Activated CD4-positive, alpha-beta T cell treated with anti-CD3 and anti-CD28 coated beads, Interleukin-2, Interleukin-4, amounts not matched to agents 100 ng/mL and 50 ng/mL, durations not matched to agents 16 hours and 8 hours (primary cell): ENCODE measurements around the gene CUX1.
"Not testable (repeated sequence)": the region's sequence is repeated elsewhere in the genome, so short reads cannot be mapped to it uniquely, and the experiment has no call there.

Experiments used
- DNase-seq: peaks from one replicate; pipeline ENCODE4 v3.0.0-alpha.2; 2020; ENCODE audit warnings: low spot score

Gene CUX1

DNA sequence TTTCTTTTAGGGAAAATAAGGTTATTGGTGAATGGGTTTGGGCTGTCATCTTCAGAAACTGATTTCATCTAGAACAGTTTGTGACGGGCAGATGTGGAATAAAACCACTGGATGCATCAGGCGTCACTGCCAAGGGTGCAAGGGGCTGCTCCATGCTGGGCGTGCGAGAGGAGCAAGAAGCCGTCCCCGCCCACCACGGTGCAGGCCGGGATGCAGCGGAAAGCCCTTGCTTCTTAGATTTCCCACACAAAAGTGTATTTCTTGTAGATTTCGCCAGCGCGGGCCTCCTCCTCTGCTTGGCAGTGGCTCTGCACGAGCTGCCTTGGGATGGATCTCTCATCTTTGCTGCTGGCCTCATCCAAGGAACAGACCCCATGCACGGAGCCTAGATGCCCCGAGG, 189.3 kb downstream of the CUX1 start:
- DNase-seq, result no peak

DNA sequence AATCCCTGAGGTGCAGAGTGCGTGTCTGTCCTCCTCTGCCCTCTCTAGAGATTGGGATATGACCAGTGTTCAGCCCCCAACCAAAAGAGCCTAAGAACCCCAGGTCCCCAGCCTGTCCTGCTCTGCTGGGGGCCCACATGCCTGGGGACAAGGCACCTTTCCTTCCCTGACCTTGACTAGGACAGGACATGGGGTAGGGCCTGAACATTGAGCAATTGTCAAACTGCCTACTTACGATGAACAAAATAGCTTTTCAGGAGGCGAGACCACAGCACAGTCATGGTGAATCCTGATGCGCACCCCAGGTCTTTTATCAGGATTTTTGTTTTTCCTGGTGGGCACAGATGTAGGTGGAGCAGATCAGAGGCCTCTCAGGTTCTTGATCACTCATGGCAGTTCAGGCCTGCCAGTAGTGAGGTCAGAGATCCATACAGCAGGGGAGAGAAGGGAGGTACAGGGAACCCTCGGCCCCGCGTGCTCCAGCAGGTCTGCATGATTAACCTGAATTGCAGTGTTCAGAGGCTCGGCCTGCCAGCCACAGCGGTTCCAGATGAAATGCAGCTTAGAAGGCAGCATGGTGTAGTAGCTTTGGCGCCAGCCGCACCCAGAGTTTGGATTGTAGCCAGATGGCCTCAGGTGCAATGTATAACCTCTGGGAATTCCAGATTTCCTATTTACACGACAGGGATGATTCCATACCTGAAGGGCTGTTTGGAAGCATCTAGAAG, 191.3 kb downstream of the CUX1 start:
- no peak for DNase-seq

- DNase-seq, result no peak
Observed at GRCh38 chr7:102009628-102010027, 192.2 kb downstream of the CUX1 start.

DNA sequence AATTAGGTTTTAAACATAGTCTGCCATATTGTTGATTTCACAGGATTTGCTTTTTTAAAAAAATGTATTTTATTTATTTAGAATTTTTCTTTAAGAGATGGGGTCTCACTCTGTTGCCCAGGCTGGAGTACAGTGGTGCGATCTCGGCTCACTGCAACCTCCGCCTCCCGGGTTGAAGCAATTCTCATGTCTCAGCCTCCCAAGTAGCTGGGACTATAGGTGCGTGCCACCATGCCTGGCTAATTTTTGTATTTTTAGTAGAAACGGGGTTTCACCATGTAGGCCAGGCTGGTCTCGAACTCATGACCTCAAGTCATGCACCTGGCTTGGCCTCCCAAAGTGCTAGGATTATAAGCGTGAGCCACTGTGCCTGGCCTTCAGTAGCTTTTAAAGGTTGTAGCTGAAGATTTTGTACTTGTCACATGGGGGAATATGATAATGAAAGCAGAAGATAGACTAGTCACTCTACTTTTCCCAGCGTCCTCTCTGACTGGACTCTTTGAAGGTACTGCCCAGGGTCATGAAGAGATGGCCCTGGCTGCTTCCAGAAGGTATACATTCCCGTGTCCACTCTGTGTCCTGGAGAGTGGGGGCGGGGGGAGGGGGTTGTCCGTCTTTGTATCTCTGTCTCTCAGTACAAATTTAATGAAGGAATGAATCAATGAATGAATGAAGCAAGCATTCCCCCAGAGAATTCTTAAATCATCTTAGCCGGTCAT, 194.8 kb downstream of the CUX1 start:
- not testable (repeated sequence) for DNase-seq

DNA sequence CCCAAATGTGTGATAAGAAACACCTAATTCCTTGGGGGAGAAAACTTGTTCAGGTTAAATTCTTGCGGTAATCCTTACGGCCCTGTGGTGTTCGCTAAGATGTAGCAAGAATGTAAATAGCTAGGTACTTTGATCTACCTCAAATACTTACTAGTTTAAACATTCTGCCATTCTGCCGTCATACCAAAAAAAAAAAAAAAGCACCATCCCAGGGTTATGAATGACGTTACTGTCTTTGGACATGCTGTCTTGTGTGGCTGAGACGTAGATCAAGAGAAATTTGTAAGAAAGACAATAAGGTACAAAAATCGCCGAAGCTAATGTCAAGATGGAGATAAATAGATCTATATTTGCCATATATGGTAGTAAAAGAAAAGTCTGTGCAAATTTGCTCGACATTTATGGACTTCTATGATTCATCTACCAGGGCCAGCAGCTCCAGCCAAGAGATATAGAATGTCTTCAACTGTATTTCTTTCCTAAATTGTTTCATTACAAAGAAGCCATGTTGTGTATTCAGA, 195.6 kb downstream of the CUX1 start:
- DNase-seq, result no peak

GRCh38 chr7:102018876-102019275, 201.4 kb downstream of the CUX1 start:
- DNase-seq, result no peak

DNA sequence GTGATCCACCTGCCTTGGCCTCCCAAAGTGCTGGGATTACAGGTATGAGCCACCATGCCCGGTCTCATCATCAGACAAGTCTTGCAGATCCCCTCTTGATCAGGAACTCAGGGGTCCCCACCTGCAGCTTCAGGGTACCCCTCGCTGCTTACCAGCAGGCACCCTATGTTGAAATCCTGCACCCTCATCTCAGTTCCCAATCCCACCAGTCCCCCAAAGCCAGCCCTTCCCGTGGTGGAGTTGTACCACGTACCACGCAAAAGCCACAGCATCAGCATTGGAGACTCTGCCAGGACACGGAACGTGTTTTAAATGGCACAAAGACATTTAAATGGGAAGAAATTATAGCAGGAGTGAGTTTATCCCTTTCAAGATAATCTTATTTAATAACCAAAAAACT, 202.0 kb downstream of the CUX1 start:
- DNase-seq, result no peak

- no peak for DNase-seq
Observed at GRCh38 chr7:102021841-102022618, 204.6 kb downstream of the CUX1 start.

DNA sequence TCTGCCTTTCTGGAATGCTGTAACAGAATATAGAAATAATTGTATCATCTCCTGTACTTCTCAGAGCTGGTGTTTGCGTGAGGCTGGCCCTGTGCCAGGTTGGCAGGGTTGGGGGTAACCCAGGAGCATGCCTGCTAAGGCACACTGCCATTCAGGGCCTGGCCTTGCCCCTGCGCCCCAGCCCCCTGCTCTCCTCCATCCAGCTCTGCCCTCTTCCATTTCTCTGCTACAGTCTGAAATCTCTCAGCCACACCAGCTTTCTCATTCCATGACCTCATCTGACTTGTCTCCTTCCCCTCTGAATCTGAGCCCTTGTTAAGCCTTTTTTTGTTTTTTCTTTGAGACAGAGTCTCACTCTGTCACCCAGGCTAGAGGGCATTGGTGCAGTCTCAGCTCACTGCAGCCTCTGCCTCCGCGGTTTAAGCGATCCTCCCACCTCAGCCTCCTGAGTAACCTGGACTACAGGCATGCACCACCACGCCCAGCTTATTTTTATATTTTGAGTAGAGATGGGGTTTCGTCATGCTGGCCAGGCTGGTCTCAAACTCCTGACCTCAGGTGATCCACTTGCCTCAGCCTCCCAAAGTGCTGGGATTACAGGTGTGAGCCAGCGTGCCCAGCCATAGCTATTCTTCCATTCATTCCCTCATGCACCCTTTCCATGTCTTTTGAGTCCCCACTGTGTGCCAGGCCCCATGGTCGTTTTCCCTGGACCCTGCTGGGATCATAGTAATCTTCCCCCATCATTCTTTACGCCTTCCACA, 206.8 kb downstream of the CUX1 start:
- no peak for DNase-seq

DNA sequence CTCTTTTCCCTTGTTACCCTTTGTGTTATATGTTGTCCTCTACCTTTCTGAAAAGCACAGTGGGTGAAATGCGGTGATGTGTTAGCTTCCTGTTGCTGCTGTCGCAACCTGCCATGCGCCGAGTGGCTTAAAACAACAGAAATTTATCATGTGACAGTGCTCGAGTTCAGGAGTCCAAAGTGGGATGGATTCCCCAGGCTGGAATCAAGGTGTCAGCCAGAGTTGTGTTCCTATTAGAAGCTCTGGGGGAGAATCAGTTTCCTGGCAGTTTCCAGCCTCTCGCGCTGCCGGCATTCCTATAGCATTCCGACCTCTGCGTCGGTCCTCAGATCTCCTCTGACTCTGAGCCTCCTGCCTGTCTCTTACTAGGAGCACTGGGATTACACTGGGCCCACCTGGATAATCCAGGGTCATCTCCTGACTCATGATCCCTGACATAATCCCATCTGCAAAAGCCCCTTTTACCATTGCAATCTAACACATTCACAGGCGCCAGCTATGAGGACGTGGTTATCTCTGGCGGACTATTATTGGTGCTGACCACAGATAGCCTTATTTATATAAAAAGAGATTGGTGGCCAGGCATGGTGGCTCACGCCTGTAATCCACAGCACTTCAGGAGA, 207.5 kb downstream of the CUX1 start:
- DNase-seq, result no peak

GRCh38 chr7:102025777-102026176, 208.4 kb downstream of the CUX1 start:
- not testable (repeated sequence) for DNase-seq

DNA sequence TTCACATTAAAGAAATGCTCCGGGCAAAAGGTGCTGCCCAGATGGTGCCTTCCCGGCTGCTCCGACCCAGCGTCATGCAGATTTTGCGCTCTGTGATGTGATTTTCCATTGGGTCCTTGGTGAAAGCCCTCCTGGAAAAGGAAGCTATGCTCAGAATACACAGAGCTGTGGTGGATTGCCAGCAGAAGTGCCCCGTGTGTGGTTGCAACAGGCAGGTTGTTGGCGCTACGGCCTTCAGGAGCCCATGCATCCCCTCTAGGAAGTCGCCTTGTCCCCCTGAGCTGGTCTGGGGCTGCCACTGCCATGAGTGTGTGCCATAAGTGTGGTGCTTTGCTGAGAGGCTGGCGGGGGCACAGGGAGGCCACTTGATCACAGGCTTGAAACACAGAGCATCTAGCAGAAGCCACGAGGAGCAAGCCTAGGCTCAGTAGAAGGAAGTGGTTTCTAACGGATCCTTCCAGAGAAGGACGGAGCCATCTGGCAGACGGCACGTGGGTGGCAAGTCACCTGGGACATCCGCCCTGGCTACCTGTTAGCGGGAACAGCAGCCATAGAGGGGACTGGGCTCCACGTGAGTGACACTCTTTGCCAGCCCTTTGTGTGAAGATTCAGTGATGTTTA, 210.9 kb downstream of the CUX1 start:
- peak; percentile 18 for DNase-seq

DNA sequence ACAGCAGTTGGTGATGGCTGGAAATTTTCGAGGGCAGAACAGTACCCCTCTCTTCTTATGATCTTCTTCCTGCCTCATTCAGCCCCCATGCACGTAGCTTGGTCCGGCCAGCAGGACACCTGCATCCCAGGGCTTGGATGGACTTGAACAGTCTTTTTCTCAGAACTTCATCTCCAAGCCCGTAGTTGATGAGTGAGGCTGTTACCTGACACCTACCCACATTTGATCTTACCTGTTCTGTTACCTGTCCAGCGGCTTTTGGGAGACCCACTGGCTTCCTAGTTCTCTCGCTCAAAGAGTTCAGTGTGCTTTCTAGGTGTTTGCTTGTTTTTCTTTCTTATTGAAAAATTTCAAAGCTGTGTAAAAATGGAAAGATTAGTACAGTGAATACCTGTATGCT, 212.2 kb downstream of the CUX1 start:
- DNase-seq, result no peak

DNA sequence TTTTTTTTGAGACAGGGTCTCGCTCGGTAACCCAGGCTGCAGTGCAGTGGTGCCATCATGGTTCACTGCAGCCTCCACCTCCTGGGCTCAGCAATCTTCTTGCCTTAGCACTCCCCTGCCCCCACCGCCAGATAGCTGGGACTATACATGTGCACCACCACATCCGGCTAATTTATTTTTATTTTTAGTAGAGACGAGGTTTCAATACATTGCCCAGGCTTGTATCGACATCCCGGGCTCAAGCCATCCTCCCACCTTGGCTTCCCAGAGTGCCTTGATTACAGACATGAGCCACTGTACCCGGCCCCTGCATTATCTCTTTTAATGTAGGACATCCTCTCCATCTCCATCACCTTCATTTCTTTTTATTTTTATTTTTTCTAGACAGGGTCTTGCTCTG, 213.3 kb downstream of the CUX1 start:
- no peak for DNase-seq

DNA sequence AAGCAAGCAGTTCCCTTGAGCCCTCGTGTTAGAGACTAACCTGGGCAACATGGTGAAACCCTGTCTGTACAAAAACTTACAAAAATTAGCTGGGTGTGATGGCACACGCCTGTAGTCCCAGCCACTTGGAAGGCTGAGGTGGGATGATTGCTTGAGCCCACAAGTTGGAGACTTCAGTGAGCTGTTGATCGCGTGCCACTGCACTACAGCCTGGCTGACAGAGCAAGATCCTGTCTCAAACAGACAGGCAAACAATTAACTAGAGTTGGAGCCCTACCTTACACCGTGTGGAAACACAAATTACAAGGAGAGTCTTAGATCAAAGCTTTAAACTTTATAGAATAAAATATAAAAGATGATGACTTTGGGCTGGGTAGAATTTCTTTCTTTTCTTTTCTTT, 219.5 kb downstream of the CUX1 start:
- no peak for DNase-seq

- no peak for DNase-seq
Observed at GRCh38 chr7:102039706-102040105, 222.3 kb downstream of the CUX1 start.

- DNase-seq, result no peak
Observed at GRCh38 chr7:102040569-102040968, 223.1 kb downstream of the CUX1 start.

GRCh38 chr7:102042016-102042656, 224.7 kb downstream of the CUX1 start:
- no peak for DNase-seq

DNA sequence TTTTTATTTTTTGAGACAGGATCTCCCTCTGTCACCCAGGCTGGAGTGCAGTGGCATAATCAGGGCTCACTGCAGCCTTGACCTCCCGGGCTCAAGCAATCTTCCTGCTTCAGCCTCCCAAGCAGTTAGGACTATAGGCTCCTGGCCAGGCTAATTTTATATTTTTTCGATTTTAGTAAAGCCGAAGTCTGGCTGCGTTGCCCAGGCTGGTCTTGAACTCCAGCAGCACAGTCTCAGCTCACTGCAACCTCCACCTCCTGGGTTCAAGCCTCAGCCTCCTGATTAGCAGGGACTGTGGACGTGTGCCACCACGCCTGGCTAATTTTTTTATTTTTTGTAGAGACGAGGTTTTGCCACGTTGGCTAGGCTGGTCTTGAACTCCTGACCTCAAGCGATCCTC, 225.4 kb downstream of the CUX1 start:
- not testable (repeated sequence) for DNase-seq

DNA sequence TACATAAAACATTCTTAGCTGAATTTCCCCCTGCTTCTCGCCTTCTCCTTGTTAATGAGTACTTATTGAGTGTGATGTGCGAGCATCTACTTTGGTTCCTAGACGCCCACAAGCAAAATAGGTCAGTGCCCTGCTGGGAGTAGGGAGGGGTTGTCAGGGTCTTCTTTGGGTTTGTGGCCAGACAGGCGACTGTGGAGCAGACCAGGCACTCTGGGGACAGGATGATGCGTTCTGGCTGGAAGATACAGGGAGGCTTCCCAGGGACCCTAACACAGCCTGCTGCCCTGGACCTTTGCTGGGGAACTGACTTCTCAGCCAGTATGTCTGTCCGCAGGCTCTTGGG, 227.2 kb downstream of the CUX1 start:
- no peak for DNase-seq
